ENCODE data around the gene TNIK.

GRCh38 chr3:171301002-171301401 is 159.2 kb downstream of the TNIK start:
- no peak for TF ChIP-seq CTCF (IDR thresholded peaks at IDR 0.05)
- TF ChIP-seq POLR2AphosphoS5 (IDR thresholded peaks at IDR 0.05) = no peak
- no peak for TF ChIP-seq EP300 (IDR thresholded peaks at IDR 0.05; ENCODE audit: low read depth)
- TF ChIP-seq POLR2A (IDR thresholded peaks at IDR 0.05) = no peak
